ENCODE measurements around the gene SLC44A5.

DNA sequence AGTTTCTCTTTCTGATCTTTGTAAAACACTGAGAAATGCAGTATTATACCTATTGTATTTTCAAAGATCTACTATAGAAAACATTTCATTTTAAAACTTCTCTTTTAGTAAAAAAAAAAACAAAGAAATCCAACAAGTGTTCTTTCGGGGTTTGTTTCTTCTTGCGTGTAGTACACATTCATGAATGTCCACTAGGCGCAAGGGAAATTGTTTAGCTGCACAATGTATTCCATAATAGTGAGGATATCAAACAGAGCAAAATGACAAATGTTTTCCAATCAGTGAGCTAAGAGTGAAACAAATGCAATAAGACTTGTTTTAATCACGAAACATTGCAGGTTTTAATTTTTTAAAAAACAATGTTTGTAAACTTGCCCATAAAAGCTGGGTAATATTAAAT lies 408.2 kb downstream of the SLC44A5 start:
- TF ChIP-seq MYC (IDR thresholded peaks at IDR 0.05; ENCODE audit: low read depth, low read length) (no peak), POLR2A (IDR thresholded peaks at IDR 0.05; ENCODE audit: extremely low read depth, insufficient read length) (no peak)
- TF ChIP-seq, protein P1, sequence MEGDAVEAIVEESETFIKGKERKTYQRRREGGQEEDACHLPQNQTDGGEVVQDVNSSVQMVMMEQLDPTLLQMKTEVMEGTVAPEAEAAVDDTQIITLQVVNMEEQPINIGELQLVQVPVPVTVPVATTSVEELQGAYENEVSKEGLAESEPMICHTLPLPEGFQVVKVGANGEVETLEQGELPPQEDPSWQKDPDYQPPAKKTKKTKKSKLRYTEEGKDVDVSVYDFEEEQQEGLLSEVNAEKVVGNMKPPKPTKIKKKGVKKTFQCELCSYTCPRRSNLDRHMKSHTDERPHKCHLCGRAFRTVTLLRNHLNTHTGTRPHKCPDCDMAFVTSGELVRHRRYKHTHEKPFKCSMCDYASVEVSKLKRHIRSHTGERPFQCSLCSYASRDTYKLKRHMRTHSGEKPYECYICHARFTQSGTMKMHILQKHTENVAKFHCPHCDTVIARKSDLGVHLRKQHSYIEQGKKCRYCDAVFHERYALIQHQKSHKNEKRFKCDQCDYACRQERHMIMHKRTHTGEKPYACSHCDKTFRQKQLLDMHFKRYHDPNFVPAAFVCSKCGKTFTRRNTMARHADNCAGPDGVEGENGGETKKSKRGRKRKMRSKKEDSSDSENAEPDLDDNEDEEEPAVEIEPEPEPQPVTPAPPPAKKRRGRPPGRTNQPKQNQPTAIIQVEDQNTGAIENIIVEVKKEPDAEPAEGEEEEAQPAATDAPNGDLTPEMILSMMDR (IDR thresholded peaks at IDR 0.05; ENCODE audit: low read depth, low read length): no peak
- TF ChIP-seq, protein P2, sequence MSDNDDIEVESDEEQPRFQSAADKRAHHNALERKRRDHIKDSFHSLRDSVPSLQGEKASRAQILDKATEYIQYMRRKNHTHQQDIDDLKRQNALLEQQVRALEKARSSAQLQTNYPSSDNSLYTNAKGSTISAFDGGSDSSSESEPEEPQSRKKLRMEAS (IDR thresholded peaks at IDR 0.05; ENCODE audit: low read depth, low read length): no peak
